Measurements from ENCODE around the gene TMEM141.

Gene TMEM141

GRCh38 chr9:136790640-136791515 lies at the start of gene TMEM141:
Gene TMEM141 (plus strand): TSS chr9:136791344. CDS start chr9:136791371, 27 bp downstream.
- H3K27me3 ChIP-seq (ENCODE audit: control insufficient read depth, insufficient read depth, low read length), result no peaks in the 10 kb centered on the region
- peak within 1 kb of the TSS; percentile 84 for H3K4me3 ChIP-seq (ENCODE audit: low read depth, low read length)
- H3K9me3 ChIP-seq (ENCODE audit: control insufficient read depth, insufficient read depth, low read length), result no peaks in the 10 kb centered on the region
- peak within 1 kb of the TSS; percentile 88 for H3K27ac ChIP-seq (ENCODE audit: low read depth, low read length)
- H3K9ac ChIP-seq (ENCODE audit: low read depth, low read length), result peak within 1 kb of the TSS; percentile 50; the same call in 1 of the 2 replicates
- peaks cover 5% of the 10 kb centered on the region for H3K4me1 ChIP-seq (ENCODE audit: control insufficient read depth, insufficient read depth, low read length)
- peaks cover 14% of the 10 kb centered on the region; the same call in 1 of the 2 replicates for H3K36me3 ChIP-seq (ENCODE audit: control insufficient read depth, insufficient read depth, low read length)

GRCh38 chr9:136741883-136742571 lies 49.1 kb upstream of the TMEM141 start:
- H3K27ac ChIP-seq (ENCODE audit: low read depth, low read length), result no peak overlapping the region
- no peaks in the 10 kb centered on the region for H3K9me3 ChIP-seq (ENCODE audit: control insufficient read depth, insufficient read depth, low read length)
- no peaks in the 10 kb centered on the region for H3K36me3 ChIP-seq (ENCODE audit: control insufficient read depth, insufficient read depth, low read length)
- no peaks in the 10 kb centered on the region for H3K4me1 ChIP-seq (ENCODE audit: control insufficient read depth, insufficient read depth, low read length)
- no peak overlapping the region for H3K4me3 ChIP-seq (ENCODE audit: low read depth, low read length)
- no peak overlapping the region for H3K9ac ChIP-seq (ENCODE audit: low read depth, low read length)
- no peaks in the 10 kb centered on the region for H3K27me3 ChIP-seq (ENCODE audit: control insufficient read depth, insufficient read depth, low read length)

GRCh38 chr9:136742591-136743391 lies 48.4 kb upstream of the TMEM141 start, which contains the start of gene LCN10:
Gene LCN10 (minus strand): TSS chr9:136742940. CDS start chr9:136742903, 37 bp downstream.
- no peak within 1 kb of the TSS for H3K4me3 ChIP-seq (ENCODE audit: low read depth, low read length)
- no peak within 1 kb of the TSS for H3K9ac ChIP-seq (ENCODE audit: low read depth, low read length)
- no peaks in the 10 kb centered on the region for H3K9me3 ChIP-seq (ENCODE audit: control insufficient read depth, insufficient read depth, low read length)
- no peak within 1 kb of the TSS for H3K27ac ChIP-seq (ENCODE audit: low read depth, low read length)
- no peaks in the 10 kb centered on the region for H3K36me3 ChIP-seq (ENCODE audit: control insufficient read depth, insufficient read depth, low read length)
- H3K27me3 ChIP-seq (ENCODE audit: control insufficient read depth, insufficient read depth, low read length), result no peaks in the 10 kb centered on the region
- H3K4me1 ChIP-seq (ENCODE audit: control insufficient read depth, insufficient read depth, low read length), result no peaks in the 10 kb centered on the region

GRCh38 chr9:136743639-136744211 lies 47.4 kb upstream of the TMEM141 start:
- no peak overlapping the region for H3K4me3 ChIP-seq (ENCODE audit: low read depth, low read length)
- H3K4me1 ChIP-seq (ENCODE audit: control insufficient read depth, insufficient read depth, low read length), result no peaks in the 10 kb centered on the region
- no peaks in the 10 kb centered on the region for H3K9me3 ChIP-seq (ENCODE audit: control insufficient read depth, insufficient read depth, low read length)
- H3K36me3 ChIP-seq (ENCODE audit: control insufficient read depth, insufficient read depth, low read length), result no peaks in the 10 kb centered on the region
- H3K27me3 ChIP-seq (ENCODE audit: control insufficient read depth, insufficient read depth, low read length), result no peaks in the 10 kb centered on the region
- no peak overlapping the region for H3K27ac ChIP-seq (ENCODE audit: low read depth, low read length)
- no peak overlapping the region for H3K9ac ChIP-seq (ENCODE audit: low read depth, low read length)

- H3K27me3 ChIP-seq (ENCODE audit: control insufficient read depth, insufficient read depth, low read length), result no peaks in the 10 kb centered on the region
- no peak overlapping the region for H3K27ac ChIP-seq (ENCODE audit: low read depth, low read length)
- H3K36me3 ChIP-seq (ENCODE audit: control insufficient read depth, insufficient read depth, low read length), result no peaks in the 10 kb centered on the region
- H3K9me3 ChIP-seq (ENCODE audit: control insufficient read depth, insufficient read depth, low read length), result no peaks in the 10 kb centered on the region
- no peaks in the 10 kb centered on the region for H3K4me1 ChIP-seq (ENCODE audit: control insufficient read depth, insufficient read depth, low read length)
- no peak overlapping the region for H3K4me3 ChIP-seq (ENCODE audit: low read depth, low read length)
- no peak overlapping the region for H3K9ac ChIP-seq (ENCODE audit: low read depth, low read length)
Observed at GRCh38 chr9:136744773-136745172, 46.4 kb upstream of the TMEM141 start.

GRCh38 chr9:136745389-136746154 lies 45.6 kb upstream of the TMEM141 start:
- Histone ChIP-seq H3K9me3 (ENCODE audit: control insufficient read depth, insufficient read depth, low read length) (no peaks in the 10 kb centered on the region), H3K4me3 (ENCODE audit: low read depth, low read length) (no peak overlapping the region), H3K9ac (ENCODE audit: low read depth, low read length) (no peak overlapping the region), H3K36me3 (ENCODE audit: control insufficient read depth, insufficient read depth, low read length) (no peaks in the 10 kb centered on the region), H3K27ac (ENCODE audit: low read depth, low read length) (no peak overlapping the region), H3K4me1 (ENCODE audit: control insufficient read depth, insufficient read depth, low read length) (no peaks in the 10 kb centered on the region), H3K27me3 (ENCODE audit: control insufficient read depth, insufficient read depth, low read length) (no peaks in the 10 kb centered on the region)

- Histone ChIP-seq H3K9ac (ENCODE audit: low read depth, low read length) (no peak overlapping the region), H3K27me3 (ENCODE audit: control insufficient read depth, insufficient read depth, low read length) (no peaks in the 10 kb centered on the region), H3K4me1 (ENCODE audit: control insufficient read depth, insufficient read depth, low read length) (no peaks in the 10 kb centered on the region)
Observed at GRCh38 chr9:136746155-136746490, 45.0 kb upstream of the TMEM141 start.

GRCh38 chr9:136746621-136747020 lies 44.5 kb upstream of the TMEM141 start:
- Histone ChIP-seq H3K4me3 (ENCODE audit: low read depth, low read length) (no peak overlapping the region), H3K36me3 (ENCODE audit: control insufficient read depth, insufficient read depth, low read length) (no peaks in the 10 kb centered on the region), H3K27me3 (ENCODE audit: control insufficient read depth, insufficient read depth, low read length) (no peaks in the 10 kb centered on the region), H3K9ac (ENCODE audit: low read depth, low read length) (no peak overlapping the region), H3K4me1 (ENCODE audit: control insufficient read depth, insufficient read depth, low read length) (no peaks in the 10 kb centered on the region), H3K9me3 (ENCODE audit: control insufficient read depth, insufficient read depth, low read length) (no peaks in the 10 kb centered on the region; the same call in 1 of the 2 replicates), H3K27ac (ENCODE audit: low read depth, low read length) (no peak overlapping the region)

More at GRCh38 chr9:136746155-136746490, 45.0 kb upstream of the TMEM141 start:
- H3K9me3 ChIP-seq (ENCODE audit: control insufficient read depth, insufficient read depth, low read length), result no peaks in the 10 kb centered on the region; the same call in 1 of the 2 replicates
- H3K36me3 ChIP-seq (ENCODE audit: control insufficient read depth, insufficient read depth, low read length), result no peaks in the 10 kb centered on the region
- H3K27ac ChIP-seq (ENCODE audit: low read depth, low read length), result no peak overlapping the region
- no peak overlapping the region for H3K4me3 ChIP-seq (ENCODE audit: low read depth, low read length)

GRCh38 chr9:136747161-136748060 lies 43.7 kb upstream of the TMEM141 start:
- H3K9ac ChIP-seq (ENCODE audit: low read depth, low read length), result no peak overlapping the region
- no peaks in the 10 kb centered on the region for H3K27me3 ChIP-seq (ENCODE audit: control insufficient read depth, insufficient read depth, low read length)
- H3K9me3 ChIP-seq (ENCODE audit: control insufficient read depth, insufficient read depth, low read length), result no peaks in the 10 kb centered on the region; the same call in 1 of the 2 replicates
- H3K36me3 ChIP-seq (ENCODE audit: control insufficient read depth, insufficient read depth, low read length), result no peaks in the 10 kb centered on the region
- no peaks in the 10 kb centered on the region for H3K4me1 ChIP-seq (ENCODE audit: control insufficient read depth, insufficient read depth, low read length)
- no peak overlapping the region for H3K27ac ChIP-seq (ENCODE audit: low read depth, low read length)
- no peak overlapping the region for H3K4me3 ChIP-seq (ENCODE audit: low read depth, low read length)

Measured in HUES48 (cell line).